AG08395 (cell line): Measurements from ENCODE around the gene LPIN1.
A peak's percentile ranks its signal among the peaks of the same experiment; 100 is the strongest.

Source experiments
- DNase-seq: peaks from one replicate; pipeline ENCODE4 v3.0.0; 2012; ENCODE audit warnings: mixed read lengths, low spot score

LPIN1 gene

DNA sequence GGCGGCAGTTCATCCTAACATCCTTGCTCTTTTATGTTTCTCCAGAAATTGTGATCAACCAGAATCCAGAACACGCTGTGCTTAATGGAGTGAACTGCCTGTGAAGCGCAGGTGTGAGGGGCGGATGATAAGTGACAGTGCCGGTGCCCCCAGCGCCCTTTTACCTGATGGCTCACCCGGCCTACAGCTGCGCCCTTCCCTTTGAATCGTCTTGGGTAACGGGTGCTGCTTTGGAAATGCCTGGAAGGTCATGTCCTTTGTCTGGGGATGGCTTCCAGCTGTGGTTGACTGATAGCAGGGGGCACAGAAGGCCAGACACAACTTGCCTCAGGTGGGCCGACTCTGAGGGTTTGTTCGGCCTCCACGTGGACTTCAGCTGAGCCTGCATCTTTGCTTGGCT, 119.4 kb downstream of the LPIN1 start:
- DNase-seq, result no peak

DNA sequence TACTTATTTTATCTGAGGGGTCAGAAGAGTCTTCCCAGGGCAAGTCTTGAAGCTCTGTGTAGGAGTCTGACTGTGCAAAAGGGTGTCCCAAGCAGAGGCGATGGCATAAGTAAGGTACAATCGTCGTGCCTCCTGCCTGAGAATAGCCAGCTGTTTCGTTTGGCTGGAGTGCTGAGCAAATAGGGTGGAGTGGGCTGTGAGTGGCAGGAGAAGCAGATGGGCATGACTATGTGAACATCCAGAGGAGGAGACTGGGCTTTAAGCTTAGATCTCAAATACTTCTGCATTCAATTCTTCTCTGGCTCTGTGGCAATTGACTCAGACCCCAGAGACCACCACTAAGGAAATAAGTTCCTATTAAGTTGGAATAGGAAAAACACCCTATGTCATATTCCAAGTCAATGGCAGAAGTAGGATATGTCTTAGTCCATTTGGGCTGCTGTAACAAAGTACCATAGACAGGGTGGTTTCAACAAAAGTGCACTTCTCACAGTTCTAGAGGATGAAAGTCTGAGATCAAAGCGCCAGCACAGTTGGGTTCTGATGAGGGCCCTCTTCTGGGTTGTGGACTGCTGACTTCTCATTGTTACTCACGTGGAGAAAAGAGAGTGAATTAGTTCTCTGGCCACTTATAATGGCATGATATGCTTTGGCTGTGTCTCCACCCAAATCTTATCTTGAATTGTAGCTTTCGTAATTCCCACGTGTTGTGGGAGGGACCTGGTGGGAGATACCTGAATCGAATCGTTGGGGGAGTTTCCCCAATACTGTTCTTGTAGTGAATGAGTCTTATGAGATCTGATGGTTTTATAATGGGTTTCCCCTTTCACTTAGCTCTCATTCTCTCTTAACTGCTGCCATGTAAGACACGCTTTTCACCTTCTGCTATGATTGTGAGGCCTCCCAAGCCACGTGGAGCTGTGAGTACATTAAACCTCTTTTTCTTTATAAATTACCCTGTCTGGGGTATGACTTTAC, 120.2 kb downstream of the LPIN1 start:
- DNase-seq, result no peak

DNA sequence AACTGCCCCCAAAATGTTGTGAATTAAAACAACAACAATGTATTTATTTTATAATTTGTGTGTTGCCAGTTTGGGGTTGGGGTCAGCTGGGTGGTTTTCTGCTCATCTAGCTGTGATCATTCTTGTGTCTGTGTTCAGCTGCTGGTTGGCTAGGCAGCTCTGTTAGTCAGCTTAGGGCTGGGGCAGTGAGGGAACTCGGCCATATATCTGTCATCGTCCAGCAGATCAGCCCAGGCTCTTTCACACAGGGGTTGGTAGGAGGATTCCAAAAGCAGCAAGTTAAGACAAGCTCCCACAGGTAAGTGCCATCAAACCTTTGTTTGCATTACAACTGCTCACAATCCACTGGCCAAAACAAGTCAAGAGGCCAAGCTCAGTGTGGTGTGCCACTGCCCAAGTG, 121.5 kb downstream of the LPIN1 start:
- DNase-seq, result no peak

GRCh38 chr2:11869391-11869991, 123.1 kb downstream of the LPIN1 start:
- no peak for DNase-seq

- DNase-seq, result no peak
Observed at GRCh38 chr2:11870064-11870463, 123.6 kb downstream of the LPIN1 start.

DNA sequence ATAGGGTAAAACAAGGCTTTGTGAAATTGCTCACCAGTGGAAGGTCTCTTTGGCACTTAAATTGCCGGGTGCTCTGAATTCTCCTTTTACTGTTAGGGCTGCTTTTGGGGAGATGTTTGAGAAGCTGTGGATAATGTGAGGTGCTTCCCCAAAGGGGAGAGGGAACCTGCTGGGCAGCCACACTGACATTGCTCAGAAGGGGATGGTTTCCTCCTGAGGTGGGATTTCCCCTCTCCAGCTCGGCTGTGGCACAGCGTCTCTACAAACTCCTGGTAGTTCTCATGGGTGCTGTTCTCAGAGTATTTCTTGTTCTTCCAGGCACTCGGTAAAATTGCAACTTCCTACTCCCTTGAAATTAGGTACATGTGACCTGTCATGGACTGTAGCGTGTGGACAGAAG, 124.2 kb downstream of the LPIN1 start:
- no peak for DNase-seq

GRCh38 chr2:11871421-11871820, 125.0 kb downstream of the LPIN1 start:
- no peak for DNase-seq

DNA sequence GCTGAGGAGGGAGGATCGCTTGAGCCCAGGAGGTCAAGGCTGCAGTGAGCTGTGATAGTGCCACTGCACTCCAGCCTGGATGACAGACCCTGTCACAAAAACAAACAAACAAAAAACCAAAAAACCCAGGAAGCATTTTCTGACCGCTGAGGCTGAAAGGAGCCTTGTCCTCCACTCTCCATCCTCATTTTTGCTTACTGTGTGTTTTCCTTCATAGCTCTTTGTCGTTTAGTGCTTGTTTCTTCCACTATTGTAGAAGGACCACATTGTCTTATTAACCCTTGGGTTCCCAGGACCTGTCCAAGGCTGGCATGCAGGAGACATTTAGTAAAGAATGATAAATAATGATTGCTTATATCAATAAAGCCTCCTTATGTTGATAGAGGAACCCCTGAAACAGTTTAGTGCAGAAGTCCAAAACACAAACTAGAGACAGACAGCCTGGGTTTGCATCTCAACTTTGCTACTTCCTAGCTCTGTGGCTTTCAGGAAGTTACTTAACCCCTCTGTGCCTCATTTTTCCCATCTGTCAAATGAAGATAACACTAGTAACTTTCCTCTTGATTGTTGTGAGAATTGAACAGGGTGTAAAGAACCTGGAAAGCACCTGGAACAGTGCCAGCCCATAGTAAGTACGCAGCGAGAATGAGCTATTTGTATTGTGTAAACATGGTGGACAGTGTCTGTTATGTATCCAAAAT, 126.0 kb downstream of the LPIN1 start:
- DNase-seq, result no peak

GRCh38 chr2:11872948-11873269, 126.5 kb downstream of the LPIN1 start:
- DNase-seq, result no peak

DNA sequence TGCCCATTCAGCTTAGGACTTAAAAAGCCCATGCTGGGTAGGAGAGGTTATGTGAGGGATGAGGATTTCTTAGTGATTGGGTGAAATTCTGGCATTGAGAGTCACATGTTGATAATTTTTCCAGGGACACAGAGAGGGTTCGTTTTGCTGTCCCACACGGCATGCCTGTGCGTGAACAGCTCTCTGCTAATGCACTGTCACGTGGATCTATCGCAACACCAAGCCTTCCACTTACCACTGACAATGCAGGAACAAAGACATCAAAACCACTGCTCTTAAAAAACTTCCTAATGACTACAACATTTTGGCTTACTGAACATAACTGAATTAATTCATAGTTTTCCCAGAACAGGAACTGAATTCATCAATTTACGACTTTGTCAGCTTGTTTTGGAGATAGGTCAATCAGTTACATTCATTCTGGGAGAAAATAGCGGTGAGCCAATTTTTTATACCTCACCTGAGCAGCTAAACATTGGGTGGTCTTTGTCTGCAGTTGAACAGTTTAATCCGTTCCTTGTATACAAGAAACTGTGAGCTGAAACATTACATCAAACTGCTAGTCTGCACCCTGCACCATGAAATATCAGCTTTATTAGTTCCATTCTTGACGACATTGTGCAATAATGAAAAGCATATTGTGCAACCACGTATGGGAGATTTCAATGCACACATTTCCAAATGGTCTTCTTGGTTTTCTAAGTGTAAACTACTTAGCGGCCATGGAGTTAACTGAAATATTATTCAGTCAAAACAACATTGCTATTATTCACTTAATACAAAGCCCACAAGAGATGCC, 127.1 kb downstream of the LPIN1 start:
- DNase-seq, result peak; percentile 6

DNA sequence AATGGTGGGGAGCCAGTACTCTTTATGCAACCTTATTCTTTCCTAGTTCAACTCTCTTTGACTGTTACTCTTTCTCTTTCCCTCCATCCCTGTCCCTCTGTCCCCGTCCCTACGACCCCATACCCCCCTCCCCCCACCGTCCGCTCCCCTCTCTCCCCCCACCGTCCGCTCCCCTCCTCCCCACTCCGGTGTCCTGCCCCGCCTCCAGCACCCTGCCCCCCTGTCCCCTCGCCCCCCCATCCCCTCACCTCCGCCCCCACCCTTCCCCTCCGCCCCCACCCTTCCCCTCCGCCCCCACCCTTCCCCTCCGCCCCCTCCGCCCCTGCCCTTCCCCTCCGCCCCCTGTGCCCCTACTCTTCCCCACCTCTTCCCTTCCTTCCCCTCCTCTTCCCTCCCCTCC, 128.4 kb downstream of the LPIN1 start:
- no peak for DNase-seq

DNA sequence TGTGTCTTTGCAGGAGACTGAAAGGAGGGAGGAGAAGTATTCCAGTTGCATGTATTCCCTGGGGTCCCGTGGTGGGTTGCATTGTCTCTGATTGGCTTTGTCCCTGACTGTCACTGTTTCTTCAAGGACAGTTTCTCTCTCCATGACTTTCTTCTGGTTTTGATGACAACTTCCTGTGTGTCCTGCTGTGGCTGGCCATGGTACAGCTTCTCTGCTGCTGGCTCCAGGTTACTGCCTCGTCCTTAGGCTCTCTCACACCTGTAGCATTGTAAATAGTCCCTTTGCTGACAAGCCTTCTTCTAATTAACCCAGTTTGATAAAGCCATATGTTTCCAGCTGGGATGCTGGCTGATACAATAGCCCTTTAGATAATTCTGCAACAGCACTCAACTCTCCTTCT, 129.0 kb downstream of the LPIN1 start:
- DNase-seq, result no peak

- no peak for DNase-seq
Observed at GRCh38 chr2:11876436-11876835, 130.0 kb downstream of the LPIN1 start.

DNA sequence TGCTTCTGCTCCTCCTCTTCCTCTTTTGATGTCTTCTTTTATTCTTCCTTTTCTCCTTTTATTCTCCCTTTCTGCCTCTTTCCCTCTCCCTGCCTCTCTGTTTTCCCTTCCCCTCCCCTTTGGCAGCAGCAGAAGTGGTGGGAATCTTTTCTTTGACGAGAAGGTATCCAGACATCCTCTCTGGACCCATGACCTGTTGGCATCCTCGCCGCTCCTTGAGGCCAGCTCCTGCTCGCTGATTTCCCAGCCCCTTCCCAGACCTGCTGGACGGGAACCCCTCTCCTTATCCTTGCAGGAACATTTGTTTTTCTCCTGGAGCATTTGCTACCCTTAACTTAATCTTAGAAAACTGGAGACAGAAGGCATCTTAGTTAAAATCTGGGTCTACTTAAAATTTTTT, 130.5 kb downstream of the LPIN1 start:
- no peak for DNase-seq
